ENCODE results near the gene MAP3K13.
"Not testable (repeated sequence)": the region's sequence is repeated elsewhere in the genome, so short reads cannot be mapped to it uniquely, and the experiment has no call there.

MAP3K13 gene

GRCh38 chr3:185399737-185400667 is 37.1 kb downstream of the MAP3K13 start:
- DNase-seq: no peak

GRCh38 chr3:185400866-185401265 is 37.9 kb downstream of the MAP3K13 start:
- DNase-seq: no peak

GRCh38 chr3:185401319-185401955 is 38.5 kb downstream of the MAP3K13 start:
- DNase-seq: no peak

GRCh38 chr3:185402561-185402960 is 39.6 kb downstream of the MAP3K13 start:
- no peak for DNase-seq

GRCh38 chr3:185403002-185403401 is 40.1 kb downstream of the MAP3K13 start:
- DNase-seq: no peak

- DNase-seq: no peak
These were observed 42.3 kb downstream of the MAP3K13 start for GRCh38 chr3:185405243-185405642.

- DNase-seq: no peak
These were observed 42.7 kb downstream of the MAP3K13 start for GRCh38 chr3:185405664-185406063.

- DNase-seq: no peak
These were observed 43.2 kb downstream of the MAP3K13 start for GRCh38 chr3:185406121-185406620.

- DNase-seq: no peak
These were observed 47.0 kb downstream of the MAP3K13 start for GRCh38 chr3:185409957-185410356.

GRCh38 chr3:185411133-185411532 is 48.2 kb downstream of the MAP3K13 start:
- DNase-seq: no peak

GRCh38 chr3:185416513-185416912 is 53.6 kb downstream of the MAP3K13 start:
- no peak for DNase-seq

- DNase-seq: not testable (repeated sequence)
These were observed 55.6 kb downstream of the MAP3K13 start for GRCh38 chr3:185418561-185418977.

GRCh38 chr3:185420762-185421161 is 57.8 kb downstream of the MAP3K13 start:
- DNase-seq: no peak

- no peak for DNase-seq
These were observed 58.8 kb downstream of the MAP3K13 start for GRCh38 chr3:185421577-185422232.

- DNase-seq: no peak
These were observed 59.7 kb downstream of the MAP3K13 start for GRCh38 chr3:185422677-185423076.

- no peak for DNase-seq
These were observed 60.2 kb downstream of the MAP3K13 start for GRCh38 chr3:185423178-185423577.

GRCh38 chr3:185424435-185424834 is 61.5 kb downstream of the MAP3K13 start:
- no peak for DNase-seq

- no peak for DNase-seq
These were observed 67.4 kb downstream of the MAP3K13 start for GRCh38 chr3:185430375-185430774.

- no peak for DNase-seq
These were observed 77.0 kb downstream of the MAP3K13 start for GRCh38 chr3:185439745-185440466.

- DNase-seq: no peak
These were observed 79.1 kb downstream of the MAP3K13 start for GRCh38 chr3:185442031-185442430.

- DNase-seq: no peak
These were observed 81.4 kb downstream of the MAP3K13 start for GRCh38 chr3:185444329-185444728.

GRCh38 chr3:185448107-185448506 is 85.2 kb downstream of the MAP3K13 start:
- no peak for DNase-seq

- not testable (repeated sequence) for DNase-seq
These were observed 88.5 kb downstream of the MAP3K13 start for GRCh38 chr3:185451432-185451831.

Measured in activated naive CD4-positive, alpha-beta T cell treated with anti-CD3 and anti-CD28 coated beads, Interleukin-2, amount 50 U/mL, for 16 hours (primary cell).